Measurements from ENCODE around the gene PPP1CC. TPM values are rescaled to one million over a fixed set of nuclear protein-coding genes. Genes with fewer than 3 reads are reported as not detected.

The PPP1CC gene
- total RNA-seq, 4 donors from 2014 or later, result 74.5 to 96.4 (median 83.9) TPM

- Histone ChIP-seq H3K4me3 (no peak overlapping the region), H3K27ac (peak overlapping the region in 3 of 4 donors; percentile 56 to 96 (median 96)), H3K9me3 (no peaks in the 10 kb centered on the region), H3K4me1 (peaks cover 0 to 35% (median 14%) of the 10 kb centered on the region in 4 donors), H3K27me3 (no peaks in the 10 kb centered on the region), H3K36me3 (no peaks in the 10 kb centered on the region)
- 63 to 67% methylated on average over 16 of the region's 16 CpGs for WGBS, 2 donors
- DNase-seq (ENCODE audit: low spot score in 2 of 2), result peak in 1 of 2 donors; percentile 20
- TF ChIP-seq POLR2A (IDR thresholded peaks at IDR 0.05), result no peak
- no peak for TF ChIP-seq EP300 (IDR thresholded peaks at IDR 0.05)
- TF ChIP-seq CTCF (IDR thresholded peaks at IDR 0.05), result no peak
Measured at GRCh38 chr12:110745542-110746284, 3.0 kb upstream of the PPP1CC start.

DNA sequence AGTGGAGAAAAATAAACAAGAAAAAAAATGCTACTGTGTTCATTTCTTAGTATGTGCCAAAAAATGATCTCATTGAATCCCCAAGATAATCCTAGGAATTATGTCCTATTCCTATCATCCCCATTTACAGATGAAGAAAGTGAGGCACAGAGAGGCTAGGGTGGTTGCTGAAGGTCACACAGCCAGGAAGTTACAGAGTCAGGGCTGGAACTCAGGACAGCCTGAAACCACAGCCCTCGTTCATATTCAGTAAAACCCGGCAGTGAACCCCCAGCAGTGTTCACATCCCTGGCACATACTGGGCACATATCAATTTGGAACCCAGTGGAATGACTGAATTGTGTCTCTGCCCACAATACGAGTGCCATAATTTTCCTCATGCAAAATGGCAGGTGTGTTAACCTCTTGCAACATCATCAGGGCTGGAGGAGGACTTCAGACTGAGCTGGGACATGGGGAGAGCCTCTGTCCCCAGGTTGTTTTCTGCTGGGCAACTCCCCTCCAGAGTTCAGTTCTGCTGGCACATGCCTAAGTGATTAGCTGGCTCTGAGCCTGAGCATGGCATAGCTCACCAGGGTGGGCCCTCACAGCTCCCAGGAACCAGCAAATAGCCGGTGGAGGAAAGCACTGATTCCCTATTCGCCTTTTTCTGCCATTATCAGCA is 2.0 kb upstream of the PPP1CC start:
- no peak overlapping the region for H3K4me3 ChIP-seq
- peak overlapping the region; percentile 26 to 96 (median 76) for H3K27ac ChIP-seq
- H3K27me3 ChIP-seq, result no peaks in the 10 kb centered on the region
- no peak for TF ChIP-seq CTCF (IDR thresholded peaks at IDR 0.05)
- TF ChIP-seq EP300 (IDR thresholded peaks at IDR 0.05), result no peak
- no peak for TF ChIP-seq POLR2A (IDR thresholded peaks at IDR 0.05)
- peaks cover 0 to 45% (median 18%) of the 10 kb centered on the region in 4 donors for H3K4me1 ChIP-seq
- DNase-seq (ENCODE audit: low spot score in 2 of 2), result no peak
- no peaks in the 10 kb centered on the region for H3K9me3 ChIP-seq
- H3K36me3 ChIP-seq, result no peaks in the 10 kb centered on the region
- 52 to 61% methylated on average over 5 of the region's 5 CpGs for WGBS, 2 donors

DNA sequence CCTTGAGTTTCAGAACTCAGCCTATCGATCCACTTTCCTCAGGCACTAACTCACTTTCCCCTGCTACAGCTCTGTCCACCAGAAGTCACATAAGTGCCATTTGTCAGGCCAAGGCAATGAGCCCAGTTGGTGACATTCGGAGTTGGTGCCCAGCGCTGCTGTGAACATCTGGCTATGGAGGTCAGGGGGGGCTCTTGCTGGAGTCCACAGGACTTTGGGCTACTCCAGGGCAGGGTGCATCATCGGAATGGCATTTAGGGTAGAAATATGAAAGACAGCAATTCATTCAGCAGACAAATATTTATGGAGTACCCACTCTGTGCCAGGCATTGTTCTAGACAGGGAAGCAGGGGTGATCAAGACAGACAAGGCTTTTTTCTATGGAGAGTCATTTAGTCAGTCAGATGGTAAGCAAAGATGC is 1.5 kb upstream of the PPP1CC start:
- TF ChIP-seq CTCF (IDR thresholded peaks at IDR 0.05) (no peak), EP300 (IDR thresholded peaks at IDR 0.05) (peak in 1 of 2 donors; percentile 73), POLR2A (IDR thresholded peaks at IDR 0.05) (no peak)
- Histone ChIP-seq H3K36me3 (no peaks in the 10 kb centered on the region), H3K9me3 (no peaks in the 10 kb centered on the region), H3K4me1 (peaks cover 0 to 50% (median 21%) of the 10 kb centered on the region in 4 donors), H3K27ac (peak overlapping the region; percentile 8 to 96 (median 76)), H3K27me3 (no peaks in the 10 kb centered on the region), H3K4me3 (peak overlapping the region; percentile 73 to 97 (median 90))
- peak in 1 of 2 donors; percentile 19 for DNase-seq (ENCODE audit: low spot score in 2 of 2)
- 29 to 46% methylated on average over 4 of the region's 4 CpGs for WGBS, 2 donors

GRCh38 chr12:110743571-110744093 is 941 bp upstream of the PPP1CC start:
- WGBS, 2 donors, result 14 to 15% methylated on average over 24 to 26 of the region's 26 CpGs
- TF ChIP-seq EP300 (IDR thresholded peaks at IDR 0.05), result no peak
- TF ChIP-seq POLR2A (IDR thresholded peaks at IDR 0.05), result no peak
- no peak for TF ChIP-seq CTCF (IDR thresholded peaks at IDR 0.05)
- no peaks in the 10 kb centered on the region for H3K9me3 ChIP-seq
- DNase-seq (ENCODE audit: low spot score in 2 of 2), result peak; percentile 28 to 38
- H3K36me3 ChIP-seq, result no peaks in the 10 kb centered on the region
- peak overlapping the region; percentile 73 to 97 (median 90) for H3K4me3 ChIP-seq
- peaks cover 0 to 56% (median 27%) of the 10 kb centered on the region in 4 donors for H3K4me1 ChIP-seq
- H3K27ac ChIP-seq, result peak overlapping the region; percentile 8 to 97 (median 96)
- H3K27me3 ChIP-seq, result no peaks in the 10 kb centered on the region
